ENCODE data around the gene PKD1. TPM values are rescaled to one million over a fixed set of nuclear protein-coding genes. Genes with fewer than 3 reads are reported as not detected.

Gene PKD1
- total and polyA plus RNA-seq, 2 of the 13 experiments (the other 11 are each of a cell fraction or from before 2014, with no cell fraction given): 22.1 to 23.0 TPM

- TF ChIP-seq KLF15 (CRISPR knock-in tag; IDR thresholded peaks at IDR 0.05; ENCODE audit: borderline replicate concordance) (no peak), HNF4G (IDR thresholded peaks at IDR 0.05; ENCODE audit: borderline replicate concordance, low read depth, low read length) (peak; percentile 56; the same call in 1 of the 2 replicates), HNF4G (CRISPR knock-in tag; IDR thresholded peaks at IDR 0.05; ENCODE audit: borderline replicate concordance, low read depth) (no peak; the same call in 1 of the 2 replicates), SAP130 (CRISPR knock-in tag; IDR thresholded peaks at IDR 0.05; ENCODE audit: low read depth) (peak; percentile 86), SMARCC2 (IDR thresholded peaks at IDR 0.05) (no peak), BATF2 (CRISPR knock-in tag; IDR thresholded peaks at IDR 0.05) (no peak), CREBL2 (CRISPR knock-in tag; IDR thresholded peaks at IDR 0.05; ENCODE audit: borderline replicate concordance) (no peak), ZMYM4 (CRISPR knock-in tag; IDR thresholded peaks at IDR 0.05) (peak; percentile 10; the same call in 1 of the 2 replicates), ZNF383 (CRISPR knock-in tag; IDR thresholded peaks at IDR 0.05; ENCODE audit: borderline replicate concordance) (no peak), ZSCAN12 (CRISPR knock-in tag; IDR thresholded peaks at IDR 0.05) (no peak), ZNF639 (CRISPR knock-in tag; conservative IDR thresholded peaks at IDR 0.05) (no peak), SALL1 (CRISPR knock-in tag; IDR thresholded peaks at IDR 0.05) (peak; percentile 85), RAD21 (CRISPR knock-in tag; IDR thresholded peaks at IDR 0.05) (0 out of 2 replicates have a peak, but pooled peaks have one; percentile 11), ZNF619 (CRISPR knock-in tag; IDR thresholded peaks at IDR 0.05) (no peak; the same call in 1 of the 2 replicates), ZBTB37 (CRISPR knock-in tag; IDR thresholded peaks at IDR 0.05) (peak; percentile 70; the same call in 1 of the 2 replicates), TMF1 (CRISPR knock-in tag; IDR thresholded peaks at IDR 0.05; ENCODE audit: low read depth) (no peak), THAP11 (CRISPR knock-in tag; IDR thresholded peaks at IDR 0.05) (peak; percentile 80), ARID4A (CRISPR knock-in tag; IDR thresholded peaks at IDR 0.05; ENCODE audit: borderline replicate concordance) (peak; percentile 82)
These were observed 96.2 kb downstream of the PKD1 start (continued) for GRCh38 chr16:2039274-2040031.
